Thymus (tissue), 11 donors: ENCODE measurements around the gene MAP1LC3B2. TPM values are rescaled to one million over a fixed set of nuclear protein-coding genes. Genes with fewer than 3 reads are reported as not detected.

Experiments used
- DNase-seq, 9 donors: peaks; one replicate each; pipeline ENCODE4 v3.0.0-alpha.2; 2013; ENCODE audit warnings: low spot score in 9 of 9, low read depth in 6 of 9, missing footprints in 1 of 9
- H3K27ac ChIP-seq, 2 donors: one replicate each; pipeline ENCODE4 v1.5.1; 2013; ENCODE audit warnings: control low read depth in 1 of 2, low read depth in 1 of 2, low read length in 1 of 2, mild to moderate bottlenecking in 1 of 2, moderate library complexity in 1 of 2
- H3K27me3 ChIP-seq, 2 donors: one replicate each; pipeline ENCODE4 v1.5.1; 2013; ENCODE audit warnings: low read length in 1 of 2; ENCODE audit not compliant: control insufficient read depth in 2 of 2, insufficient read depth in 1 of 2
- H3K36me3 ChIP-seq, 2 donors: one replicate each; pipeline ENCODE4 v1.5.1; 2013; ENCODE audit warnings: low read length in 1 of 2, mild to moderate bottlenecking in 1 of 2, moderate library complexity in 1 of 2; ENCODE audit not compliant: control insufficient read depth in 2 of 2, insufficient read depth in 2 of 2
- H3K4me1 ChIP-seq, 2 donors: one replicate each; pipeline ENCODE4 v1.5.1; 2013; ENCODE audit warnings: low read length in 2 of 2; ENCODE audit not compliant: control insufficient read depth in 2 of 2, insufficient read depth in 2 of 2
- H3K4me3 ChIP-seq, 2 donors: one replicate each; pipeline ENCODE4 v1.5.1; 2013; ENCODE audit warnings: low read length in 2 of 2, control low read depth in 1 of 2, mild to moderate bottlenecking in 1 of 2
- H3K9me3 ChIP-seq, 2 donors: one replicate each; pipeline ENCODE4 v1.5.1; 2013; ENCODE audit warnings: low read length in 1 of 2, mild to moderate bottlenecking in 1 of 2; ENCODE audit not compliant: control insufficient read depth in 2 of 2, insufficient read depth in 1 of 2
- WGBS: extraction: QIAGEN DNeasy Blood & Tissue Kit; methylation state at CpG from one replicate; pipeline ENCODE4 v1.1.7; 2013; 5-methylcytosine and 5-hydroxymethylcytosine counted together
- polyA plus RNA-seq: library from polyadenylated mRNA; stranded (reverse); fragments of 200-250 nt; gene quantifications from one replicate; pipeline ENCODE4 v1.2.3, GENCODE V29; 2013
- total RNA-seq: library from RNA; stranded (reverse); fragments of 120-200 nt; gene quantifications from one replicate; pipeline ENCODE4 v1.2.4, GENCODE V29; 2013
- donor health status: healthy.

MAP1LC3B2 gene
- total and polyA plus RNA-seq, 2 donors: 2.0 to 6.5 TPM

GRCh38 chr12:116524964-116525379 is 34.2 kb upstream of the MAP1LC3B2 start:
- H3K27me3 ChIP-seq: no peaks in the 10 kb centered on the region
- no peak for DNase-seq
- no peaks in the 10 kb centered on the region for H3K9me3 ChIP-seq
- peak overlapping the region; percentile 38 to 43 for H3K27ac ChIP-seq
- no peaks in the 10 kb centered on the region for H3K36me3 ChIP-seq
- 93% methylated on average over 4 of the region's 4 CpGs for WGBS
- H3K4me1 ChIP-seq: peaks cover 0 to 23% of the 10 kb centered on the region in 2 donors
- H3K4me3 ChIP-seq: no peak overlapping the region

GRCh38 chr12:116525418-116526001 is 33.7 kb upstream of the MAP1LC3B2 start:
- Histone ChIP-seq H3K4me3 (no peak overlapping the region), H3K36me3 (no peaks in the 10 kb centered on the region), H3K27ac (peak overlapping the region; percentile 57 to 69), H3K4me1 (peaks cover 0 to 21% of the 10 kb centered on the region in 2 donors), H3K27me3 (no peaks in the 10 kb centered on the region), H3K9me3 (no peaks in the 10 kb centered on the region)
- 89% methylated on average over 15 of the region's 15 CpGs for WGBS
- DNase-seq: no peak

- 94% methylated on average over 4 of the region's 4 CpGs for WGBS
- Histone ChIP-seq H3K4me3 (no peak overlapping the region), H3K27me3 (no peaks in the 10 kb centered on the region), H3K36me3 (no peaks in the 10 kb centered on the region), H3K27ac (no peak overlapping the region), H3K4me1 (peaks cover 7 to 16% of the 10 kb centered on the region in 2 donors), H3K9me3 (no peaks in the 10 kb centered on the region)
- no peak for DNase-seq
Measured at GRCh38 chr12:116528065-116528464, 31.1 kb upstream of the MAP1LC3B2 start.

GRCh38 chr12:116528498-116528897 is 30.7 kb upstream of the MAP1LC3B2 start:
- Histone ChIP-seq H3K27me3 (no peaks in the 10 kb centered on the region), H3K9me3 (no peaks in the 10 kb centered on the region), H3K4me1 (peaks cover 7 to 20% of the 10 kb centered on the region in 2 donors), H3K36me3 (no peaks in the 10 kb centered on the region), H3K4me3 (no peak overlapping the region), H3K27ac (no peak overlapping the region)
- 98% methylated on average over 1 of the region's 1 CpG for WGBS
- DNase-seq: no peak

- H3K27ac ChIP-seq: no peak overlapping the region
- WGBS: 93% methylated on average over 8 of the region's 8 CpGs
- no peak for DNase-seq
- no peaks in the 10 kb centered on the region for H3K9me3 ChIP-seq
- H3K36me3 ChIP-seq: no peaks in the 10 kb centered on the region
- H3K4me1 ChIP-seq: peaks cover 7 to 22% of the 10 kb centered on the region in 2 donors
- no peak overlapping the region for H3K4me3 ChIP-seq
- H3K27me3 ChIP-seq: no peaks in the 10 kb centered on the region
Measured at GRCh38 chr12:116529048-116529447, 30.1 kb upstream of the MAP1LC3B2 start.

- H3K27ac ChIP-seq: no peak overlapping the region
- WGBS: 95% methylated on average over 2 of the region's 2 CpGs
- peaks cover 11 to 27% of the 10 kb centered on the region in 2 donors for H3K4me1 ChIP-seq
Measured at GRCh38 chr12:116529686-116530085, 29.5 kb upstream of the MAP1LC3B2 start.

GRCh38 chr12:116532428-116532827 is 26.8 kb upstream of the MAP1LC3B2 start:
- Histone ChIP-seq H3K27ac (no peak overlapping the region), H3K27me3 (no peaks in the 10 kb centered on the region), H3K9me3 (no peaks in the 10 kb centered on the region), H3K4me3 (no peak overlapping the region), H3K36me3 (no peaks in the 10 kb centered on the region), H3K4me1 (peaks cover 11 to 27% of the 10 kb centered on the region in 2 donors)
- DNase-seq: no peak
- WGBS: 83% methylated on average over 4 of the region's 4 CpGs

More at GRCh38 chr12:116529686-116530085, 29.5 kb upstream of the MAP1LC3B2 start:
- DNase-seq: no peak
- Histone ChIP-seq H3K9me3 (no peaks in the 10 kb centered on the region), H3K4me3 (no peak overlapping the region), H3K27me3 (no peaks in the 10 kb centered on the region), H3K36me3 (no peaks in the 10 kb centered on the region)

GRCh38 chr12:116532986-116533342 is 26.2 kb upstream of the MAP1LC3B2 start:
- 2% methylated on average over 11 of the region's 11 CpGs for WGBS
- Histone ChIP-seq H3K4me3 (peak overlapping the region; percentile 55 to 64), H3K4me1 (peaks cover 11 to 28% of the 10 kb centered on the region in 2 donors), H3K27ac (peak overlapping the region in 1 of 2 donors; percentile 50), H3K36me3 (no peaks in the 10 kb centered on the region), H3K27me3 (no peaks in the 10 kb centered on the region), H3K9me3 (no peaks in the 10 kb centered on the region)
- DNase-seq: no peak

- peaks cover 11 to 29% of the 10 kb centered on the region in 2 donors for H3K4me1 ChIP-seq
Measured at GRCh38 chr12:116533343-116534251, 25.6 kb upstream of the MAP1LC3B2 start.

More at GRCh38 chr12:116533343-116534251, 25.6 kb upstream of the MAP1LC3B2 start:
- H3K9me3 ChIP-seq: no peaks in the 10 kb centered on the region
- under 1% methylated on average over 32 of the region's 32 CpGs for WGBS
- peak; percentile 62 to 92 (median 80) for DNase-seq
- no peaks in the 10 kb centered on the region for H3K27me3 ChIP-seq
- H3K36me3 ChIP-seq: no peaks in the 10 kb centered on the region
- peak overlapping the region; percentile 68 to 82 for H3K27ac ChIP-seq
- H3K4me3 ChIP-seq: peak overlapping the region; percentile 55 to 64
